Mesenchymal stem cell (in vitro differentiated cells and primary cell): Measurements from ENCODE around the gene SLC16A7.

ENCODE experiments used
- DNase-seq: peaks from one replicate; pipeline ENCODE4 v3.0.0-alpha.2; 2013
- H2AFZ ChIP-seq: one replicate; pipeline ENCODE4 v1.6.1; 2013; ENCODE audit warnings: low read depth, mild to moderate bottlenecking, control low read depth, inconsistent platforms, low read length, moderate library complexity
- H2AK5ac ChIP-seq: 2 replicates; pipeline ENCODE4 v1.6.1; 2013; ENCODE audit warnings: low read length, moderate library complexity, mild to moderate bottlenecking, inconsistent platforms; ENCODE audit not compliant: severe bottlenecking
- H2BK120ac ChIP-seq: one replicate; pipeline ENCODE4 v1.6.1; 2013; ENCODE audit warnings: low read depth, mild to moderate bottlenecking, inconsistent platforms, low read length, moderate library complexity
- H2BK12ac ChIP-seq, 2 experiments: one replicate each; pipeline ENCODE4 v1.6.1; 2013; ENCODE audit warnings: inconsistent platforms in 2 of 2, low read length in 2 of 2, mild to moderate bottlenecking in 2 of 2, moderate library complexity in 2 of 2, control low read depth in 1 of 2
- H2BK15ac ChIP-seq: one replicate; pipeline ENCODE4 v1.6.1; 2013; ENCODE audit warnings: mild to moderate bottlenecking, low read depth, inconsistent platforms; ENCODE audit not compliant: poor library complexity, severe bottlenecking
- H2BK5ac ChIP-seq: 2 replicates; pipeline ENCODE4 v1.6.1; 2013; ENCODE audit warnings: low read depth, mild to moderate bottlenecking, low read length, control low read depth, inconsistent platforms; ENCODE audit not compliant: poor library complexity, severe bottlenecking
- H3K14ac ChIP-seq, 2 experiments: one replicate each; pipeline ENCODE4 v1.6.1; 2013; ENCODE audit warnings: inconsistent platforms in 2 of 2, low read length in 2 of 2, control low read depth in 1 of 2, mild to moderate bottlenecking in 1 of 2, moderate library complexity in 1 of 2
- H3K18ac ChIP-seq, 2 experiments: one replicate each; pipeline ENCODE4 v1.6.1; 2013; ENCODE audit warnings: inconsistent platforms in 2 of 2, low read length in 2 of 2, control low read depth in 1 of 2, low read depth in 1 of 2, mild to moderate bottlenecking in 1 of 2
- H3K23ac ChIP-seq, 2 experiments: one replicate each; pipeline ENCODE4 v1.6.1; 2013; ENCODE audit warnings: inconsistent platforms in 2 of 2, low read length in 2 of 2, mild to moderate bottlenecking in 2 of 2, moderate library complexity in 2 of 2, control low read depth in 1 of 2
- H3K27ac ChIP-seq: 2 replicates; pipeline ENCODE4 v1.5.1; 2013; ENCODE audit warnings: mild to moderate bottlenecking, moderate library complexity, low read length, control low read depth, inconsistent platforms; ENCODE audit not compliant: poor library complexity, severe bottlenecking
- H3K27me3 ChIP-seq, 2 experiments: 2 replicates each; pipeline versions ENCODE4 v1.6.1 to v1.7.0; 2013; ENCODE audit warnings: low read length in 2 of 2, mild to moderate bottlenecking in 2 of 2, moderate library complexity in 2 of 2, control low read depth in 1 of 2, inconsistent platforms in 1 of 2; ENCODE audit not compliant: control insufficient read depth in 1 of 2, insufficient read depth in 1 of 2
- H3K36me3 ChIP-seq, 2 experiments: 2 replicates each; pipeline versions ENCODE4 v1.6.1 to v1.7.0; 2013; ENCODE audit warnings: low read length in 2 of 2, control low read depth in 1 of 2, inconsistent platforms in 1 of 2, low read depth in 1 of 2, mild to moderate bottlenecking in 1 of 2; ENCODE audit not compliant: insufficient read depth in 2 of 2, control insufficient read depth in 1 of 2
- H3K4ac ChIP-seq, 2 experiments: one replicate each; pipeline ENCODE4 v1.6.1; 2013; ENCODE audit warnings: inconsistent platforms in 2 of 2, low read length in 2 of 2, mild to moderate bottlenecking in 2 of 2, moderate library complexity in 2 of 2, control low read depth in 1 of 2, low read depth in 1 of 2
- H3K4me1 ChIP-seq: 2 replicates; pipeline ENCODE4 v1.6.1; 2013; ENCODE audit warnings: low read depth, low read length, control low read depth; ENCODE audit not compliant: control insufficient read depth, insufficient read depth
- H3K4me2 ChIP-seq: 2 replicates; pipeline ENCODE4 v1.6.1; 2013; ENCODE audit warnings: low read length, mild to moderate bottlenecking, inconsistent platforms; ENCODE audit not compliant: poor library complexity, severe bottlenecking
- H3K4me3 ChIP-seq, 2 experiments: 2 replicates each; pipeline versions ENCODE4 v1.5.1 to v1.7.0; 2013; ENCODE audit warnings: low read length in 2 of 2, mild to moderate bottlenecking in 2 of 2, control low read depth in 1 of 2, low read depth in 1 of 2; ENCODE audit not compliant: insufficient read depth in 1 of 2
- H3K79me1 ChIP-seq: replicated peaks from 2 replicates; pipeline ENCODE4 v1.6.1; 2013; ENCODE audit warnings: mild to moderate bottlenecking, control low read depth, low read length, inconsistent platforms; ENCODE audit not compliant: poor library complexity, severe bottlenecking
- H3K9ac ChIP-seq: 2 replicates; pipeline ENCODE4 v1.7.0; 2013; ENCODE audit warnings: mild to moderate bottlenecking, low read length, moderate library complexity
- H3K9me3 ChIP-seq: 2 replicates; pipeline ENCODE4 v1.7.0; 2013; ENCODE audit warnings: mild to moderate bottlenecking, low read length; ENCODE audit not compliant: control insufficient read depth
- H4K8ac ChIP-seq: one replicate; pipeline ENCODE4 v1.6.1; 2013; ENCODE audit warnings: inconsistent platforms, mild to moderate bottlenecking, low read length, moderate library complexity
- H4K91ac ChIP-seq: one replicate; pipeline ENCODE4 v1.6.1; 2013; ENCODE audit warnings: mild to moderate bottlenecking, low read length, inconsistent platforms
- WGBS: methylation state at CpG from one replicate; pipeline ENCODE4 v1.1.7; 2013; ENCODE audit warnings: mixed read lengths; 5-methylcytosine and 5-hydroxymethylcytosine counted together

The SLC16A7 gene

GRCh38 chr12:59700153-59700450 is 104.3 kb downstream of the SLC16A7 start:
- H3K27me3 ChIP-seq: no peaks in the 10 kb centered on the region
- no peak overlapping the region for H3K18ac ChIP-seq
- no peak for DNase-seq
- H2BK120ac ChIP-seq: no peak overlapping the region
- no peaks in the 10 kb centered on the region for H3K4me1 ChIP-seq
- peaks cover 0 to 5% of the 10 kb centered on the region in 2 experiments for H3K36me3 ChIP-seq
- H3K4me3 ChIP-seq: peak overlapping the region in 1 of 2 experiments; percentile 49
- no peak overlapping the region for H3K4ac ChIP-seq
- peak overlapping the region; percentile 83 for H3K9ac ChIP-seq
- H3K23ac ChIP-seq: no peak overlapping the region
- no peak overlapping the region for H3K27ac ChIP-seq
- H4K91ac ChIP-seq: no peak overlapping the region
- WGBS: no CpG with 5 or more reads among the region's 1 CpG
- H2BK5ac ChIP-seq: no peak overlapping the region
- no peak overlapping the region for H3K4me2 ChIP-seq
- no peak overlapping the region for H2BK12ac ChIP-seq
- H3K9me3 ChIP-seq: no peaks in the 10 kb centered on the region
- H2BK15ac ChIP-seq: no peak overlapping the region
- no peak overlapping the region for H3K14ac ChIP-seq
- no peak overlapping the region for H4K8ac ChIP-seq
- no peak overlapping the region for H2AFZ ChIP-seq
- no peaks in the 10 kb centered on the region for H3K79me1 ChIP-seq
- no peak overlapping the region for H2AK5ac ChIP-seq

- Histone ChIP-seq H2BK5ac (no peak overlapping the region), H4K91ac (no peak overlapping the region), H3K9ac (no peak overlapping the region), H3K27me3 (no peaks in the 10 kb centered on the region), H3K4me2 (no peak overlapping the region), H3K9me3 (no peaks in the 10 kb centered on the region), H4K8ac (no peak overlapping the region), H3K36me3 (peaks cover 0 to 30% of the 10 kb centered on the region in 2 experiments), H2AK5ac (no peak overlapping the region), H3K27ac (no peak overlapping the region), H3K4ac (no peak overlapping the region), H3K23ac (no peak overlapping the region), H3K4me3 (no peak overlapping the region), H3K4me1 (no peaks in the 10 kb centered on the region), H2BK12ac (no peak overlapping the region), H3K79me1 (no peaks in the 10 kb centered on the region), H3K14ac (no peak overlapping the region), H2BK120ac (no peak overlapping the region), H3K18ac (no peak overlapping the region), H2AFZ (no peak overlapping the region), H2BK15ac (no peak overlapping the region)
- peak; percentile 40 for DNase-seq
Measured at GRCh38 chr12:59708064-59708463, 112.2 kb downstream of the SLC16A7 start.

- H2AFZ ChIP-seq: no peak overlapping the region
- no peak overlapping the region for H3K4me3 ChIP-seq
- H2BK15ac ChIP-seq: no peak overlapping the region
- no peak overlapping the region for H2AK5ac ChIP-seq
- H3K9me3 ChIP-seq: no peaks in the 10 kb centered on the region
- WGBS: no CpG with 5 or more reads among the region's 1 CpG
- DNase-seq: no peak
- no peak overlapping the region for H3K4ac ChIP-seq
- H3K4me1 ChIP-seq: no peaks in the 10 kb centered on the region
- no peak overlapping the region for H3K4me2 ChIP-seq
- no peak overlapping the region for H3K18ac ChIP-seq
- no peak overlapping the region for H2BK5ac ChIP-seq
- peaks cover 0 to 30% of the 10 kb centered on the region in 2 experiments for H3K36me3 ChIP-seq
- no peak overlapping the region for H2BK12ac ChIP-seq
- no peak overlapping the region for H2BK120ac ChIP-seq
- H4K91ac ChIP-seq: no peak overlapping the region
- H4K8ac ChIP-seq: no peak overlapping the region
- no peak overlapping the region for H3K9ac ChIP-seq
- no peak overlapping the region for H3K14ac ChIP-seq
- H3K27me3 ChIP-seq: no peaks in the 10 kb centered on the region
- no peak overlapping the region for H3K23ac ChIP-seq
- H3K79me1 ChIP-seq: no peaks in the 10 kb centered on the region
- no peak overlapping the region for H3K27ac ChIP-seq
Measured at GRCh38 chr12:59708484-59708883, 112.7 kb downstream of the SLC16A7 start.

GRCh38 chr12:59710004-59710628 is 114.3 kb downstream of the SLC16A7 start:
- no peak overlapping the region for H3K9ac ChIP-seq
- no peak overlapping the region for H2BK15ac ChIP-seq
- H2BK5ac ChIP-seq: no peak overlapping the region
- H3K4me2 ChIP-seq: no peak overlapping the region
- no peak overlapping the region for H2AFZ ChIP-seq
- H2BK120ac ChIP-seq: no peak overlapping the region
- H3K27ac ChIP-seq: no peak overlapping the region
- H3K27me3 ChIP-seq: no peaks in the 10 kb centered on the region
- no peak overlapping the region for H4K91ac ChIP-seq
- H2AK5ac ChIP-seq: no peak overlapping the region
- no peak overlapping the region for H3K4ac ChIP-seq
- H3K36me3 ChIP-seq: peaks cover 0 to 26% of the 10 kb centered on the region in 2 experiments
- H4K8ac ChIP-seq: no peak overlapping the region
- no peak overlapping the region for H3K23ac ChIP-seq
- H3K9me3 ChIP-seq: no peaks in the 10 kb centered on the region
- no peak overlapping the region for H3K4me3 ChIP-seq
- no peak for DNase-seq
- 95% methylated on average over 1 of the region's 1 CpG for WGBS
- H2BK12ac ChIP-seq: no peak overlapping the region
- no peaks in the 10 kb centered on the region for H3K4me1 ChIP-seq
- H3K14ac ChIP-seq: no peak overlapping the region
- H3K79me1 ChIP-seq: no peaks in the 10 kb centered on the region
- no peak overlapping the region for H3K18ac ChIP-seq
